ENCODE data around the gene C4BPB.
"Not testable (repeated sequence)": the region's sequence is repeated elsewhere in the genome, so short reads cannot be mapped to it uniquely, and the experiment has no call there.

Gene C4BPB, protein sequence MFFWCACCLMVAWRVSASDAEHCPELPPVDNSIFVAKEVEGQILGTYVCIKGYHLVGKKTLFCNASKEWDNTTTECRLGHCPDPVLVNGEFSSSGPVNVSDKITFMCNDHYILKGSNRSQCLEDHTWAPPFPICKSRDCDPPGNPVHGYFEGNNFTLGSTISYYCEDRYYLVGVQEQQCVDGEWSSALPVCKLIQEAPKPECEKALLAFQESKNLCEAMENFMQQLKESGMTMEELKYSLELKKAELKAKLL

DNA sequence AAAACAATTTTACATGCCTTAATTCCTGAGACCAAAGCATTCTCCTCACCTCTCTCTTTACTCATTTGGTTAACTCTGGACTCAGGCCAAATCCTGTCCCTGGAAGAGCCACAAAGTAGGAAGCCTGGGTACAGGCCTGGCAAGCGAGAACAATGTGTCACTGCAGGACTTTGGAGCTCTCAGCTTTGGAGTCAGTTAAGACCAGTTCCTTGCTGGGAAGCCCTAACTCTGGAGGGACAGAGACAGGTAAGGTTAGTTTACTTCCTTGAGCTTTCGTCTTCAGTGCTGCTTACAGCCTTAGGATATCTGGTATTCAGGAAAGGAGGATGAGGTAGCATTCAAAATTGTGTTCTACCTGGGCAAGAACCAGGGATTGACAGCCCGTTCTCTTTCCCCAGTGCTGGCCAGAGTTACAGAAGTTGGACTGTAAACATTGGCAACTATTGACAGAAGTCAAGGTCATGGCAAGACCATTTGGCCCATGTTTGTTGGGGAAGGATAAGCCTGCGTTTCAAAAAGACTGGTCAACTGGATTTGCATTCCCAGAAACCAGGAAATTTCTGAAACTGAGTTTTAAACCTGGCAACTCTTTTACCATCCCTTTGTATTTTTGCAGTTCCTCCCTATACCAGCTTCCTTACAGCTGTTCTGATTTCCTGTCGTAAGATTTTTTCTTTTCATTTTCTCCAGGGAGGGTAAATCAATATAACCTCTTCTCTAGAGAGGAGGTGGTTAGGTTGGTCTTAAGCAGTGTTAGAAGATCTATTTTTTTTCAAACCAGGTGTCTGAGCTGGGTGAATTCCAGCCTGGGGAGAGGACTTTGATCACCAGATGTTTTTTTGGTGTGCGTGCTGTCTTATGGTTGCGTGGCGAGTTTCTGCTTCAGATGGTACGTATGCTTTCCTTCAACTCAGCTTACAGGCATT, at the start of gene C4BPB:
TSS of gene C4BPB (plus strand) at position 160 of the 926 bp plus-strand sequence. CDS start at position 832, 672 bp downstream.
- no peak for TF ChIP-seq CTCF (IDR thresholded peaks at IDR 0.05; ENCODE audit: control insufficient read depth, insufficient read depth, low read depth, low read length, missing control alignments)
- no peak within 1 kb of the TSS for H3K4me3 ChIP-seq (ENCODE audit: control insufficient read depth, low read depth, low read length)
- no peak for DNase-seq (ENCODE audit: low read depth)

- TF ChIP-seq CTCF (IDR thresholded peaks at IDR 0.05; ENCODE audit: control insufficient read depth, insufficient read depth, low read depth, low read length, missing control alignments), result no peak
- no peak overlapping the region for H3K4me3 ChIP-seq (ENCODE audit: control insufficient read depth, low read depth, low read length)
- no peak for DNase-seq (ENCODE audit: low read depth)
Measured at GRCh38 chr1:207039380-207040180, 49.1 kb upstream of the C4BPB start.

GRCh38 chr1:207040181-207040533, 48.5 kb upstream of the C4BPB start:
- peak; percentile 41 for DNase-seq (ENCODE audit: low read depth)
- no peak for TF ChIP-seq CTCF (IDR thresholded peaks at IDR 0.05; ENCODE audit: control insufficient read depth, insufficient read depth, low read depth, low read length, missing control alignments)
- no peak overlapping the region for H3K4me3 ChIP-seq (ENCODE audit: control insufficient read depth, low read depth, low read length)

GRCh38 chr1:207041397-207041796, 47.3 kb upstream of the C4BPB start:
- H3K4me3 ChIP-seq (ENCODE audit: control insufficient read depth, low read depth, low read length), result not testable (repeated sequence)

DNA sequence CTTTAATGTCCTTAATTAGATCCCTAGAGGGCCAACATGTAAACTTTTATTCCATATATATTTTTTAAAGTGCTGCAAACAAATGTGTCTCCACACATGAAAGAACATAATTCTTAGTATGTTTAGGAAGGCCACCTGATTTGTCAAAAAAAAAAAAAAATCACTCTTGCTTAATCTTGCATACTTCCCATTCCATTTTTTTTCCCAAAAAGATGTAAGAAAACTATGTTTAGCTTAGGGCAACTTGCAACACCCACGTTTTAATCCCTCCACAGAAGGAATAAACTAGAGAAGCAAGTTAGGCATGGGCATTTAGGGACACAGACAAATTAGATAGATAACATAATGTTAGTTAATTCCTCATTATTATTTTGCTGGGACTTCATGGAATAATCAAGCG, 43.2 kb upstream of the C4BPB start:
- no peak for TF ChIP-seq CTCF (IDR thresholded peaks at IDR 0.05; ENCODE audit: control insufficient read depth, insufficient read depth, low read depth, low read length, missing control alignments)
- DNase-seq (ENCODE audit: low read depth), result no peak
- no peak overlapping the region for H3K4me3 ChIP-seq (ENCODE audit: control insufficient read depth, low read depth, low read length)

More at GRCh38 chr1:207041397-207041796, 47.3 kb upstream of the C4BPB start:
- not testable (repeated sequence) for DNase-seq (ENCODE audit: low read depth)

DNA sequence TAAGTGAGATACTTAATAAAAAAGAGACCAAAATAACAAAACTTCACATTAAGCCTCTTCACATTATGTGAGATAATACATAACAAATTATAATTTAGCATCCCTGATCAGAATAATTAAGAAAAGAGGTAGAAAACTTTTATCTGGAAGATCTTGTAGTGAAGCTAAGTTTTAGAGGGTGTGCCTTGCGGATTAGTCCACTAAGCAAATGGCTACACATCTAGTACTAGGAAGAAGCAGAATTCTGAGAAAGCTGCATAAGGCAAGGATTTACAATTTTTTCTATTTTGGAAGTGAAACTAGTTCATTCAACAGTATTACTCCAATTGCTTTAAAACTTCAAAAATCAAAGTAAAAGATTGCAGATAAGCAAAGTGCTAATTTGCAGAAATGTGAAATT, 41.2 kb upstream of the C4BPB start:
- no peak for TF ChIP-seq CTCF (IDR thresholded peaks at IDR 0.05; ENCODE audit: control insufficient read depth, insufficient read depth, low read depth, low read length, missing control alignments)
- no peak overlapping the region for H3K4me3 ChIP-seq (ENCODE audit: control insufficient read depth, low read depth, low read length)
- DNase-seq (ENCODE audit: low read depth), result no peak

Measured in AG09309 (cell line).